Measurements from ENCODE around the gene PYGL.
"Not testable (repeated sequence)": the region's sequence is repeated elsewhere in the genome, so short reads cannot be mapped to it uniquely, and the experiment has no call there.

PYGL gene

DNA sequence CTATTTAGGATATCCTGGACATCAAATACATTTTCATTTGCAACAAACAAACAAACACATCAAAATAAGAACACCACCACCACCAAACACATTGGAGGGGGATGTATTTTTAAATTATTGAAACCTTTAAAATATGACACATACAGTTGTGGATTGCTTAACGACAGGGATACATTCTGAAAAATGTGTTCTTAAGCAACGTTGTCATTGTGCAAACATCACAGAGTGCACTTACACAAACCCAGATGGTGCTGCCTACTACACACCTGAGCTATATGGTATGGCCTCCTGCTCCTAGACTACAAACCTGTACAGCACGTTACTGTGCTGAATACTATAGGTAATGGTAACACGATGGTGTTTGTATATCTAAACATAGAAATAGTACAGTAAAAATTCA lies 19.4 kb downstream of the PYGL start:
- no peak for DNase-seq

DNA sequence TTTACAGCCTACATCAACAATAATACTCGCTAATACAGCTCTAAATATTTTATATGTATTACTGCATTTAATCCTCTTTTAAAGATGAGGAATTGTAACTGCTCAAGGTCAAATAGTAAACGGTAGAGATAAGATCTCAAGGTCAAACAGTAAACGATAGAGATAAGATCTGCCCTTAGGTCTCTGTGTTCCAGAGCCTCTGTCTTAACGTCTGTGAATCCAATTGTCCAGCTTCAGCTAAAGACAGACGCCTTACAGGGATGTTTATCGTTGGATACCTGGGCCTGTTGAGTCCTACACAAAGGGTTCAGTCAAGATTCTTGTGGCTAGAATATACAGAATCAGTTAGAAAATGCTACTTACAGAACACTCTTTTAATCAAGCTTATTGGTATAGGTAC lies 20.0 kb downstream of the PYGL start:
- no peak for DNase-seq

DNA sequence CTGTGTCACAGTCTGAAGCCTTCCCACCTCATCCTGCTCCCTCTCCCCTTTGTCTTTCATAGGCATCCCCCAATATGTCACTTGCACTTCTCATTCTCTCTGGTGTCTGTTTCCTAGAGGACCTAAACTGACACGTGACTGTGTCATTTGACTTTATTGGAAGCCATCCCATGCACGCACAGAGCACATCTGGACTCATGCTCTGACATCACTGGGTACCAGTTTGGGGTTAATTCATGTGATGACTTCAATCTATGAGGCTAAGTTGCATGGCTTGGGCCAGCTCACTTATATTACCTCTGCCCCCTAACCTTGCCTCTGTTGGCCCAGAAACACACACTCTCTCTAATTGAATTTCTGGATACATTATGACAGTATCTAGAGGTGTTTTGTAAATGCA lies 21.5 kb downstream of the PYGL start:
- no peak for DNase-seq

DNA sequence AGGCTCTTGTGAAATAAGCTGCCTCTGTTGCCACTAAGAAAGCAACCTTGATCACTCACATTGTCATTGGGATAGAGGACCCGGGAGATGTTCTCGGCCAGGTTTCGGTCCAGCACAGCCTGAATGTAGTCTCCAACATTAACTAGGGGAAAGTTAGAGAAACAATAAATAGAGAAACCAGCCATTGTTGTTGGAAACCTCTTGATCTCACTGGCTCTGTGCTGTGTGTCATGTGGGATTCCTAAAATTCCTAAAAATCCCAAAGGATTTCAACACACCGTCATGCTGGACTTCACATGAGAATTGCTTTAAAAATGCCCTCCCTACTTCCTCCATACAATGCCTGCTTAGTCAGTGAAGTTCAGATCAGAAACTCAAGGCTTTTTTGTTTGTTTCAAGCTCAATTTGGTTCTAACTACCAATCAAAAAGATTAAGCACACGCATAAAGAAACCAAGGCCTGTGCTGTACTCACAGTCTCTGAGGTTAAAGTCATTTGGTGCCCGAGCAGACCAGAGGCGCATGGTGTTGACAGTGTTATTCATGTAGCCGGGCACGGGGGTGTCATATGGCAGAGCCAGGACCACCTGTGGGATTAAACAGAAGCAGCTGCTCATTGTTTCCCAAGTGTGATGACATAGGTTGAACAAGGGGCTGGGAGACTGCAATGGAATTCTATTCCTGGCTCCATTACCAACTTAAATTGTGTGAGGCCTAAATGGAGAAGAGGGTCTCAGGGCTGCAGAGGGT lies 23.6 kb downstream of the PYGL start:
- no peak for DNase-seq

DNA sequence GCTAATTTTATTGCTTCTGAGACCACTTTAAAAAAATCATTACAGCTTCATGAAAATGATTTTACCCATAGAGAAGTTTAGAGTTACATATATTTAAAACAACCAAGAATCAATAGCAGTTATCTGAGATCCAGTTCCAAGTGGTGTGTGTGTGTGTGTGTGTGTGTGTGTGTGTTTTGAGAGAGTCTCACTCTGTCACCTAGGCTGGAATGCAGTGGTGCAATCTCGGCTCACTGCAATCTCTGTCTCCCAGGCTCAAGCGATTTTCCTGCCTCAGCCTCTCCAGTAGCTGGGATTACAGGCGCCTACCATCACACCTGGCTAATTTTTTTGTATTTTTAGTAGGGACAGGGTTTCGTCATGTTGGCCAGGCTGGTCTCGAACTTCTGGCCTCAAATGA lies 24.8 kb downstream of the PYGL start:
- not testable (repeated sequence) for DNase-seq

DNA sequence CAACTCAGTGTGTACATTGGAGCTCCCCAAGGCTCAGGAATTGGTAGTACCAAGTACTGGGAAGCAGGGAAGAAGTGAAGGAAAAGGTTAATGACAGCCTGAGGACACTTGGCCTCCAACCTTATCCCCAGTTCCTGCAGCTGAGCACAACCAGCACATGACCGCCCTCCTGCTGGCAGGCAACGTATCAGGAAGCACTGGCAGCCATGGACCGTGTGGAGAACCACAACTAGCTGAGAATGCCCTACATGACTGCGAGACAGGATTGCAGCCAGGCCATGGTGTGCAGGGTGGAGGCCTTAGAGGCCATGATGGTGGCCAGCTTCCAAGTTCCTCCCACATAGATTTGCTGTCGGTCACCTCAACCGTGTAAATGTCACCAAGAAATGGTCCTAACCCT lies 26.8 kb downstream of the PYGL start:
- DNase-seq = no peak

DNA sequence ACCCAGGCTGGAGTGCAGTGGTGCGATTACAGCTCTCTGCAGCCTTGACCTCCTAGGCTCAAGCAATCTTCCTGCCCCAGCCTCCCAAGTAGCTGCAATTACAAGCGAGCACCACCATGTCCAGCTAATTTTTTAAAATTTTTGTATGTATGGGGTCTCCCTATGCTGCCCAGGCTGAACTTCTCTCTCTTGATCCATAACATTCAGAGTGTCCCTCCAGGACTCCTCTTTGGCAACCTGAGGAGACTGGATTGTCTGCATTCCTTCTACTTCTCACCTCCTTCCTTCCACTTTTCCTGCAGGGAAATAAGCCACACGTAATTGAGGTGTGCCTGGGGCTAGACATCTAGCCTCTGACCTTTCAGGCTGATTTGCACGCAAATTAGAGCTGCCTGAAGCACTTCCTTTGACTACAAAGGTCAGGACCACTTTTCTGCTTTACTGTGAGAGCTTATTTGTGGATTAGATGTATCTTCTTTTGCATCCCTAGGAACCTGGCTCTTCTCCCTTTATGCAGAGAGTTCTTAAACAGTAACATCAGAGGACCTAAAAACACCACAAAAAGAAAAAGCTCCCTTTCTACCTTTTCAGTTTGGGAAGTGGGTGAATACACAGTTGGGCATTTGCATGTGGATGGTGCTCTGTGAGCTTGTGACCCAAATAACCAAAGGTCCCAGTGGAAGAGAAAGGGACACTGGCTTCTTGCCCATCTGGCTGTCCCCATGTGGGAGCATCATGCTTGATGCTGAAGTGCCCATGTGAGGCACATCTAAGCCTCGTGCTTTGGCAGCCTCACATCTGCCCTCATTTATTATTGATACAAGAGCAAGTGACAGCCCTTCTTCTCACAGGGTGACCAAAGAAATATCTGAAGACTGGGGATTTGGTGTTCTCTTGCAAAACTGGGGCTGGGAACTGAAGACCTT lies 33.5 kb downstream of the PYGL start:
- peak; percentile 44 for DNase-seq

DNA sequence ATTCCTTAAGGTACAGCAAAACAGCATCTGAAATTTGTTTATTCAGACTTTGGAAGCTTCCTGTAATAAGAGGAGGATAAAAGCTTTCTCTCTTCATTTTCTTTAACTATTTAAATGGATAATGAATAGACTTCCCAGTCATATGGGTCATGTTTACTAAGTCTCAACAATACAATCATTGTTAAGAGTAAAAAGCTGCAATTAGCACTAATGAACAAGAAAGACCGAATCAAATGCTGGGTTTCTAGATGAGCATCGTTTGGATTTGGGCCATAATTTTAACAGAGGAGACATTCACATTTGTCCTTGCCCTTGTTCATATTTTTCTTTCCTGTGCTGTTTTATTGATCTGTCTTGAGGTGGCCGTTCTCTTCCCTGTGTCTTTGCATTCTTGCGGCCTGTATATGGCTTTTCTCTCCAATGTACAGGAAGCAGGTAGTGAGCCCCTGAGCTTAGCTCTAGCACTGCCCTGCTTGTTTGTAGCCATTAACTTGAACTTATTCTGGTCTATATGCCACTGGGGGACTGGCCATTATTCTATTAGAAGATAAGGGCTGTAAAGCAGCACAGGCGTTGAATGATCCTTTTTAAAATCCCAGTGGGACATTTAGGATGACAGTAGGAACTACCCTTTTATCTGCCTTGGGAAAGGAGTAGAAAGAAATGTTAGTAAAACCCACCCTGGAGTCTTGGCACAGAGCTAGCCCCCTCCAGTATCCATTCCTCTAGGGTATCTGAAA lies 37.8 kb downstream of the PYGL start:
- DNase-seq = peak; percentile 69

DNA sequence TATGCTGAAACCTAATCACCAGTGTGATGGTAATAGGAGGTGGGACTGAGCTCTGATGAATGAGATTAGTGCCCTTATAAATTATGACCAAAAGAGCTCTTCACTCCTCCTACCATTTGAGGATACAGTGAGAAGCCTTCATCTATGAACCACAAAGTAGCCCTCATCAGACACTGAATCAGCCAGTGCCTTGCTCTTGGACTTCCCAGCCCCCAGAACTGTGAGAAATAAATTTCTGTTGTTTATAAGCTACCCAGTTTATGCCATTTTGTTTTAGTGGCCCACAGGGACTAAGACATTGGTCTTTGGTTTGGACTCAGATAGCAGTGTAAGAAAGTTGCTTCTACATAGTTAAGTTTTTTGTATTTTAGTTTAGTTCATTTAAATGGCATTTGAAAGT lies 39.6 kb downstream of the PYGL start:
- DNase-seq = no peak

DNA sequence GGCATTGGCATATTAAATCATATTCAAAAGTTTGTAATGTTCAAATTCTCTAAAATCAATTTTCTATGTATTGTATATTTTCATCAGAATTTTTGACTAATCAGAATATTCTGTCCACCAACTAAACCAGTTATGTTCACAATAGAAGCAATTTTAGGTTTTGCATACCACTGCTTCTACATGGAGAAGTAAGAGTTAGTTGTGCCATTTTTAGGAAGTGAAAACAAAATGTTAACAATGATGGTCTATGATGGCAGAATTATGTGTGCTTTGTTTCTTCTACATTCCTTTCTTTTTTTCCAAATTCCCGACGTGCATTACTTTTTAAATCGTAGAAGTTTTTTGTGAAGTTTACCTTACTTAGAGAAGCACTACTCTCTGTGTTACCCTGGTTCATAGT lies 42.9 kb downstream of the PYGL start:
- no peak for DNase-seq

DNA sequence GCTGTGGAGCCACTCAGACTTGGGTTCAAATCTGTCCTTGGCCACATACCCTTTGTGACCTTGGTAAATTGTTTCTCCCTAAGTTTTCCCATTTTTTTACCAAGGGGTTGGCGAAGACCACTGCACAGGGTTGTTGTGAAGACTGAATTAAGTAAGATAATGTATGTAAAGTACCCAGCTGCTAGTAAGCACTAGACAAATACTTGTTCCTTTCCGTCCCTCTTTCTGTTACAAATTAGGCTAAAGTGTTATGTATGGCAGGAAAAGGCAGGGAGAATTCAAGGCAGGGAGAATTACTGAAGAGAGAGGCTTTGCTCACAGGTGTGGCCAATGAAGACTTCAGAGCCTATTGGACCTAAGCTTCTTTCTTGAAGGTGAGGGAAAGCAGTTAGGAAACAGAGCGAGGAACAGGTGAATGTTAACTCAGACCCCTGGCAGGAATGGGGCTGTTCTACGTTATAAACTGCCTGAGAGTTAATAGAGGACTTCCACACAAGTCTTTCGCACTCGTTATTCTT lies 46.6 kb downstream of the PYGL start:
- no peak for DNase-seq

DNA sequence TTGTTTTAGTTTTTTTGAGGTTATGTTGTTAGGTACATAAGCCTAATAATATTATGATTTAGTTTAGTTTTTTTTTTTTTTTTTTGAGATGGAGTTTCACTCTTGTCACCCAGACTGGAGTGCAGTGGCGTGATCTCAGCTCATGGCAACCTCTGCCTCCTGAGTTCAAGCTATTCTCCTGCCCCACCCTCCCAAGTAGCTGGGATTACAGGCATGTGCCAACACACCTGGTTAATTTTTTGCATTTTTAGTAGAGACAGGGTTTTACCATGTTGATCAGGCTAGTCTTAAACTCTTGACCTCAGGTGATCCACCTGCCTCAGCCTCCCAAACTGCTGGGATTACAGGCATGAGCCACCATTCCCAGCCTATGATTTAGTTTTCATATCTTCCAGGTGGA lies 47.3 kb downstream of the PYGL start:
- not testable (repeated sequence) for DNase-seq

DNA sequence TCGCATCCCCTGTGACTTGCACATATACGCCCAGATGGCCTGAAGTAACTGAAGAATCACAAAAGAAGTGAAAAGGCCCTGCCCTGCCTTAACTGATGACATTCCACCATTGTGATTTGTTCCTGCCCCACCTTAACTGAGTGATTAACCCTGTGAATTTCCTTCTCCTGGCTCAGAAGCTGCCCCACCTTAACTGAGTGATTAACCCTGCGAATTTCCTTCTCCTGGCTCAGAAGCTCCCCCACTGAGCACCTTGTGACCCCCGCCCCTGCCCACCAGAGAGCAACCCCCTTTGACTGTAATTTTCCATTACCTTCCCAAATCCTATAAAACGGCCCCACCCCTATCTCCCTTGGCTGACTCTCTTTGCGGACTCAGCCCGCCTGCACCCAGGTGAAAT lies 47.9 kb downstream of the PYGL start:
- DNase-seq = not testable (repeated sequence)

DNA sequence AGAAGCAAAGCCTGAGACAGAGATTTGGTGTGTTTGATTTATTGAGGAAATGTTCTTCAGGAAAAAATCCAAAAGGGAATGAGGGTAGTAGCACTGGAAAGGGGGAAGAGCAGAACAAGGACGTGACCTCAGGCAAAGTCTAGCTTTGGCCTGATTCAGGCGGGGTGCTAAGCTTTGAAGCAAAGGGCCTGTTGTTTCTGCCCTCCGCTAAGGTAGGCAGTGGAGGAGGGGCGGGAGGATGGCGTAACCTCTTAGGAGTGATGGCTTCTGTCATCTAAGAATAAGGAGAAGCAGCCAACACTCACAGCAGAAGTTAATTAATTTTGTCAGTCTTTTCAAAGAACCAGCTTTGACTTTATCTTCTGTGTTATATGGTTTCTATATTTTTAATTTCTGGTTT lies 52.0 kb downstream of the PYGL start:
- DNase-seq = no peak

DNA sequence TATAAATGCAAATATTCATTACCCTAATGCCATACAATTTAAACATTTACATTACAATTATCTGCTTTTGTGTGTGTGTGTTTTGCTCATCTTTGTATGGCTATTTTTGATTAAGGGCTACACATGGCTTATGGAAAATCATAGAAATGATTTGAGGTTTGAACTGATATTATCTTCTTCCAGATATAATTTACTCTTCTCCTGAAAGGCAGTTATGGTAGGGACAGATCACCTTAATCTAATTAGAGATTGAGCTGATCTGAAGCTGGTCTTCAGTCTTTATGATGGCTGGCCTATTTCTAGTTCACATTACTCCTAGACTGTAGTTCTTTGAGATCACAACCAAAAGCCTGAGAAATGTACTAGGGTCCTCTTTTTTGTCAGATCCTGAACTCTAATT lies 56.8 kb downstream of the PYGL start:
- no peak for DNase-seq

DNA sequence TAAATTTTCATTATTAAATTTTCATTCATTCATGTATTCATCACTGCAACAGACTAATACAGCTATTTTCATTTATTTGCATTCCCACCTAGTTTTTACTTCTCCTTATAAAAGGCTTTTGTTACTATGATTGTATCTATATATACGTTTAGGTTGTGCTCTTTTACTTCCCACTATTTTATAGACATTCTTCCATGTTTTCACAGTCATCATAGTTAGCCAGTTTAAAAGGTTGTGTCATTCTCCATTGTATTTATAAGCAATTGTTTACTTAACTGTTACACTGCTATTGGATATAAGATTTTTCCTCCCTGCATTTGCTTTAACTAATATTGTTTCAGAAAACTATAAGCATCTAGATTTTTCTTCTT lies 60.5 kb downstream of the PYGL start:
- DNase-seq = no peak

DNA sequence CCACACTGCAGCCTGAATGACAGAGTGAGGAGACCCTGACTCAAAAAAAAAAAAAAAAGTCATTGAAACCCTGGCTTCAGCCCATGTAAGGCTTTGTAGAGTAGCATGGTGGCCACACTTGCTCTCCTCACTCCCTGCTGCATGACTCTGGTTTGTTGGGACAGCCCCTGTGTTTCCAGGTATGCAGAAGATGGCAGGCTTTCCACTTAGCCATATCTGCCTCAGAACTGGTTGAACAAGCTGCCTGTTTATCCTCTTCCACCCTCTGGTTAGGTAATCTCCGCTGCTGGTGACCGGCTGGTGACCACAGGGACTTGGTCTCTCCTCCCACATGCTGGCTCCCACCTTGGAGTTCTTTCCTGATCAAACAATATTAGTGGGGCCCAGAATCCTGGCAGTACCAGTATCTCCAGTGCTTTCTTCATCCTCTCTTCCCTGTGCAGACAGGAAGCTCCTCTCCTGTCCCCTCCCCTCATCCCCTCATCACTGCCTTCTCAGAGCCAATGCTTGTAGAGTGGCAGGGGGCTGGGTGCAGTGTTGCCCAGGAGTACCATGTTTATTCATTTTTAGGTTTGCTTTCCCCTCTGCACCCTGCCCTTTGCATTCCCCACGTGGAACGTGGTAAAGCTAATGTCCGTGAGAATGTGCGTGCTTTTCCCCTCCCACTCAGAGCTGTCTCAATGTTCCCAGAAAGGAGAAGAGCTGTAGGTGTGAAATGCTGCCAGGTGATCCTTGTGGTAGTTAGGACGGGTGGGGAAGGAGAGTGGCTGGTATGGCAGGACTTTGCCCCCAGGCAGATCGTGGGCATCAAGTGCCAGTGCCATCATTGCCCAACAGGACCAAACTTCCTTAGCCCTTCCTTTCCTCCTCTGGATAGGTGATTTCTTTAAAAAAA lies 61.1 kb downstream of the PYGL start:
- DNase-seq = no peak

DNA sequence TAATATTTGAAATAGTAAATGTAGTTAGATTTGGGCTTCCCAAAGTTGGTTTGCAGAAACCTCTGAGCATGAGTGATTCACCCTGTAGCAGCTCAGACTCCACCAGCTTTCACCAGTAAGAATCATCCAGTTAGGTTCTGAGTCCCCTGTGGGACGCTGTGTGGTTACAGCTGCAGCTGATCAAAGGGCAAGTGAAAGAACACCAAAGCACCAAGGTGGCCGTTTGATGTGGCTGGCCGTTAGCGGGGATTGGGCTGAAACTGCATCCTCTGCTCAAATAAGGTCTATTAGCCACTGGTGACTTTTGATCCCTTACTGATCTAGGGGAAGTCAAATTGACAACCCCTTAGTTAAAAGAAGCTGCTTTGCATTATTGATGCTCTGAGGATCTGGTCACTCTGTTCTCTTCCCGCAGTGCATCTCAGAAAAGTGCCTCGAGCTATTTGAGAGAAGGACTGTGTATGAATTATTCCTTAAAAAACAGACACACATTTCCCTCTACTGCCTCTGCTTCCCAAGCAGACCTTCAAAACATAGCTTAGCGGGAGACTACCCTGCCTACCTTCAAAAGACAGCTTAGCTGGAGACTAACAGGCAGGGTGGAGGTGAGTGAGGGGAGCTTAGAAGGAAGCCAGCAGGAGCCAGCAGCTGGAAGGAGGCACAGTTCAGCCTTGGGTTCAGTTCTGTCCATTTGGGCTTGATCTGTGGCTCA lies 68.8 kb downstream of the PYGL start:
- DNase-seq = peak; percentile 58

DNA sequence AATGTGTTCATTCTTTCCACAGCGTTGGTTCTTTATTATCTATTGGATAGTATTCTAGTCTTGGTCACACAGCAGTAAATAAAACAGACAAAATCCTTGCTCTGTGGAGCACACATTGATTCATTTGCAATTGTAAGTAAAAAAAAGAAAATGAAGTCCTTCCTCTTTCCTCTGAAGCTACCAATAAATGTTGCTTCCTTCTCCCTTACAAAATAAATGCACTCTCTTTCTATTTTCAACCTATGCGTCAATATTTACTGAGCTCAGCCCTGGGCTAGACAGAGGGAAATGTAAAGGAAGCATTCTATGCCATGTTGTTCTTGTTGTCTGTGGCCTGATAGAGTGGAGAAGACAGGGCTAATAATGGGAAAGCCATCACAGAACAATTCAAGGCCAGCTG lies 69.5 kb downstream of the PYGL start:
- no peak for DNase-seq

DNA sequence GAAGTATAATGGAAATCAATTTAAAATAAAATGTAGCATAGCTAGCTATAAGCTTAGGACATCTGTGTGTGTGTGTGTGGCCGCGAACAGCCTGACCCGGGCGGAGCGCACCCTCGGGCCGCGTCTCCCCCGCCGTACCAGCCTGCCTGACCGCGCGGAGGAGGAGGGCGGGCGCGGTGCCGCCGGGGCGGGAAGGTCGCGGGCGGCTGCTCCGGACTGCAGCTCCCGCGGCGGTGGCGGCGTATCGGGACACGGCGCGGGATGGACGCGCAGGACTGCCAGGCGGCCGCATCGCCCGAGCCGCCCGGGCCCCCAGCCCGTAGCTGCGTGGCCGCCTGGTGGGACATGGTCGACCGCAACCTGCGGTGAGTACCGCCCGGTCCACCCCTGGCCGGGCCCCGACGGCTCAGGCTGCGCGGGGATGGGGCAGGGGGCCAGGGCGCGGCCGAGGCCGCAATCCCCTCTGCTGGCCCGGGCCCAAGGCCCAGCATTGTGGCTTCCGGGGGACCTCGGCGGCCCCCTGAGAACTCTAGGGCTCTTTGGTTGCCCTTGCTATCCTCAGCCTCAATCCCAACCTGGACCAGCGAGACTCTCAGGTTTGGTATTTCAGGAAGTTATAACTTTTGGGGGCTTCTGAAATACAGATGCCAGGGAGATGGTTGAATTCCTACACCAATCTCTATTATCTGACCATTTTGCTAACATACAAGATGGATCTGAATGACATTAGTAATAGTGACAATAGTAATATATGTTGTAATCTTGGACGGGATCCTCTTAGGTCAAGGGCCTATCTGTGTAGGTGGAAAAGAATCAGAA lies 72.2 kb downstream of the PYGL start, which contains the start of gene ABHD12B:
TSS of gene ABHD12B (plus strand) at position 140 of the 819 bp plus-strand sequence. CDS start at position 262, 122 bp downstream.
- peak; percentile 48 for DNase-seq

DNA sequence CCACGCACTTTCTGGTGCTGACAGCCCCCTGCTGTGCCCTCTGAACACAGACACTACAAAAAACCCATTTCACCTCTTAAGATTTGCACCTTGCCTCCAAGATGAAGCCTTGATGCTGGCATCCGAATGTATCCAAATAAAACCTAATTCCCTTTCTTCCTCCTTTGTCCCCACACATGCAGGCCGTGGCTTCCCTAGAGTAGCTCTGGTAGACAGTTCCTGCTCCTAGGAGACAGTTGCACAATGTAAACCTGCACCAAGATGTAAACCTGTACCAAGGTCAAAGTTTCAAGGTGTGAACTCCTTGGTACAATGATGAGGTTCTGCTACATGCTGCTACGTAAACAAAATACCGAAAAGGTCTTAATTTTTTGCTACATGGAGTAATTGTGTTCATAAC lies 73.1 kb downstream of the PYGL start:
- no peak for DNase-seq

Data from retina (tissue), 1 donor.